Measurements from ENCODE around the gene NDUFA11.

NDUFA11 gene

DNA sequence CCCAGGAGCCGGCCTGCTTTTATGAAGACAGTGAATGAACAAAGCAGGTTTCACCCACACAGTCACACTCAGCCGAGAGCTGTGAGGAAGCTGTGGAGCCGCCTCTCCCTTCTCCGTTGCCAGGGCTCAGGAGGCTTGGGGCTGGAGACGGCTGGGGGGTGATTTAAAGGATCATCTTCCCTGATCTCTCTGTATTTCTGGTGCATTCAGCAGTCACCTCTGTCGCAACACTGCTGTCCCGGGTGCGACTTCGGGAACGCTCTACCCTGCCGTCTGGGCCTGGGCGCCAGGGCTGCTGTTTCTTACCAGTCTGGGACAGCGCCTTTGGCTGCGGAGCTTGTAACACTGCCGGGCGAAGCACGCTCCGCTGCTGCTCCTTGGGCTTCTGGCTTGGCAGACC is 28.6 kb upstream of the NDUFA11 start:
- no peak for DNase-seq

GRCh38 chr19:5931251-5931650 is 27.7 kb upstream of the NDUFA11 start:
- no peak for DNase-seq

GRCh38 chr19:5929625-5930024 is 26.0 kb upstream of the NDUFA11 start:
- DNase-seq = no peak

DNA sequence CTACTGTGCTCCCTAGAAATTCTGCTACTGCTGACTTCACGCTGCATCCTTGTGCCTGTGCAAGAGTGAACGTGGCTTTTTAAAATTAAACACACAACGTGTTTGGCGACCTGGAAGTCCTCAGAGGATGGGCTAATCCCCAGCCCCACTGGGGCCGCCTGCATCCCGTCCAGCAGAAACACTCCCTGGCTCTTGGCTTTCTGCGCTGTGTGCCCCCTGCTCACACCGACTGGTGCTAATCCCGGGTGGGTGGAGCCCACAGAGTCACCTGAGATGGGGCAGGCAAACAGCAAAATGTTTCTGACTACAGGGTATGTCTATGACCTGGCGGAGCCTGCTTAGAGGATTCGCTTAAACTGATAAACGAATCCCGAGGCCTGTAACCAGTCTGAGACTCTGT is 25.6 kb upstream of the NDUFA11 start:
- DNase-seq = no peak

- DNase-seq = no peak
Observed at GRCh38 chr19:5927441-5927821, 23.8 kb upstream of the NDUFA11 start.

- DNase-seq = peak; percentile 56
Observed at GRCh38 chr19:5926641-5927440, 23.3 kb upstream of the NDUFA11 start.

DNA sequence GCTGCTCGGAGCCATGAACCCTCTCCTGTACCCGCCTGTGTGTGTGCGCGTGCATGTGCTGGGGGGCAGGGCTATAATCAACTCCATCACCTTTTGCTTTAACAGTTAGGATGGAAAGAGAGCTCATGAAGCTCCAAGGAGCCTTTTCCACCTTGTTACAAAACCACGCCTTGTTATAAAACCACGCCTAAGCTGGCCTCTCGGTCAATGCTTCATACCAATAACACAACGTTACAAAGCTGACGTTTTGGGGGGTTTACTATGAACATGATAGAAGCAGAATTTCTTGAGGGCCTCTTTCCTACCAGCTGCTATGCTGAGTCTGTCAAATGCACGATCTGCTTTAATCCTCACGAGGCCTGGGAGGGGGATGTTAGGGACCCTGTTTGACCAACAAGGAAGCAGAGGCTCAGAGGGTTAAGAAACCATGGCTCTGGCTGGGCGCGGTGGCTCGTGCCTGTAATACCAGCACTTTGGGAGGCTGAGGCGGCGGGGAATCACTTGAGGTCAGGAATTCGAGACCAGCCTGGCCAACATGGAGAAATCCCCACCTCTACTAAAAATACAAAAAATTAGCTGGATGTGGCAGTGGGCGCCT is 22.3 kb upstream of the NDUFA11 start:
- DNase-seq = no peak

DNA sequence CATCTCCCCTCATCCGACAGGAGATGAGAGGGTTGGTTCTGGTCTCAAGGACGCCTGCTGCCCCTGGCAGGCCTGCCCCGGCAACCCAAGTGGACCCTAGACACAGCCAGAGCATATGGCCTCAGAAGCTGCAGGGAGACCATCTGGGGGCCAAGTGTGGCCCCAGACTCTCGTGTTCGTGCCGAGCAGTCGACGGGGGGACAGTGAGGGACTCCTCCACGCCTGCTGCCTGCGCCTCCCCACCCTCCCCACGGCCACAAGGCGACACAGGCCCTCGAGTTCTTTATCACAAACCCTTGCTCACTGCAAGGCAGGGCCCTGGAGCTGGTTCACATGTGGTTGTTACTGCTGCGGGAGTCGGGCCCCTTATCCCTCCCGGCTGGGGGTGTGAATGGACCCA is 19.8 kb upstream of the NDUFA11 start:
- DNase-seq = no peak

DNA sequence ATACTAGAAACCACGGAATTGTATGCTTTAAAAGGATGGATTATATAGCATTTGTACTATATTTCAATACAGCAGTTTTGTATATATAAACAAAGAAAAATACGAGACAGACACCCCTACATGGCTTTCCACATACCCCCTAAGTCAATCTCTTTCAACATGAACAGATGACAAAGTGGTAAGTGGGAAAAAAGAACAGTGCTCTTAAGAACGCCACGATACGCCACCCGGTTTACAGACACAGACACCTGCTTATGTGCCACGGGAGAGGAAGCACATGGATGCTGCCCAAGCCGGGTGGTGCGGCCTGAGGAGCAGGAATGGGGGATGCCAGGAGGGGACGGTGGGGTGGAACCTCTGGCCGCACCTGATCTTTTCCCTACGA is 18.6 kb upstream of the NDUFA11 start:
- no peak for DNase-seq

DNA sequence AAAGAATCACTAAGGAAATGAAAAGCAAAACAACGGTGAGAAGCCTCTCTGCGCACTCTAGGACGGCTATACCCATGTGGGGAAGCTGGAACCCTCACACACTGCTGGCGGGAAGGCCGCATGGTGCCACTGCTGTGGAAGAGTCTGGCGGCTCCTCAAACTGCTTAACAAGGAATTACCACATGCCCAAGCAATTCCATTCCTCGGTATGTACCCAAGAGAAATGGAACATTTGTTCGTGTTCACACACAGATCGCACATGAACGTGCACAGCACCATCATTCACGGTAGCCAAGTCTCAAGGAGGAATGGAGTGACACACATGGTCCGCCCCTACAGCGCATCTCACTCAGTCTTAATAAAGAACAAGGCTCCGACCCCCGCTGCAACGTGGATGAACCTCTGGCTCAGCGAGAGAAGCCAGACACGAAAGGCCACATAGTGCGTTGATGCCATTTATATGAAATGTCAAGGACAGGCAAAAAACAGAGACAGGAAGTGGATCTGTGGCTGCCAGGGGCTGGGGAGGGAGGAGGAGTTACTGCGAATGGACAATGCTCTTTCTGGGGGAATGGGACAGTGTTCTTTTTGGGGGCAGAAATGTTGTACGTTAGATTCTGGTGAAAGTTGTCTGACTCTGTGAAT is 18.0 kb upstream of the NDUFA11 start:
- no peak for DNase-seq

- no peak for DNase-seq
Observed at GRCh38 chr19:5918463-5919079, 15.0 kb upstream of the NDUFA11 start.

GRCh38 chr19:5917431-5918107 is 14.0 kb upstream of the NDUFA11 start:
- DNase-seq = no peak

DNA sequence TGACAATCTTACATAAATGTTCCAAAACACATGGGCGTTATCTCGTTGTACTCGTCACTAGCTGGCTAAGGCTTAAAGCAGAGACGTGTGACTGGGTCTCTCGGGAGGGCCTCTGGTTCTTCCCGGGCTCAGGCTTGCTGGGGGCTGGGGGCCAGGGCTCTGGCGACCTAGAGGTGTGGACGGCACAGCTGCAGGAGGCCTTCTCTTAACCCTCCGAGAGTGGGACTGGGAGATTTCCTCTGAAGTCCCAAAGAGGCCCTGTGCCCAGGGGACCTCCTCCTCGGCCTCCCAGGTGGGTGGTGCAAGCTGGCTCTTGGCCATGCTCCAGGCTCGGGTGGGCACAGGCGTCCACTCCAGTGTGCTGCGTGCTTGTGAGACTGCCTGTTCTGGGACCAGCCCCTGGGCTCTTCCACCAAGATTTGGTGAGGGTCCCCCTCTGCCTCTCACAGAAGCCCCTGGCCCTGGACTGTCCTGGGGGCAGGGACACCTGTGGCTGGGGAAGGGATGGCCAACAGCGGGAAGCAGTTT is 12.7 kb upstream of the NDUFA11 start:
- DNase-seq = no peak

- DNase-seq = no peak
Observed at GRCh38 chr19:5915782-5916165, 12.2 kb upstream of the NDUFA11 start.

DNA sequence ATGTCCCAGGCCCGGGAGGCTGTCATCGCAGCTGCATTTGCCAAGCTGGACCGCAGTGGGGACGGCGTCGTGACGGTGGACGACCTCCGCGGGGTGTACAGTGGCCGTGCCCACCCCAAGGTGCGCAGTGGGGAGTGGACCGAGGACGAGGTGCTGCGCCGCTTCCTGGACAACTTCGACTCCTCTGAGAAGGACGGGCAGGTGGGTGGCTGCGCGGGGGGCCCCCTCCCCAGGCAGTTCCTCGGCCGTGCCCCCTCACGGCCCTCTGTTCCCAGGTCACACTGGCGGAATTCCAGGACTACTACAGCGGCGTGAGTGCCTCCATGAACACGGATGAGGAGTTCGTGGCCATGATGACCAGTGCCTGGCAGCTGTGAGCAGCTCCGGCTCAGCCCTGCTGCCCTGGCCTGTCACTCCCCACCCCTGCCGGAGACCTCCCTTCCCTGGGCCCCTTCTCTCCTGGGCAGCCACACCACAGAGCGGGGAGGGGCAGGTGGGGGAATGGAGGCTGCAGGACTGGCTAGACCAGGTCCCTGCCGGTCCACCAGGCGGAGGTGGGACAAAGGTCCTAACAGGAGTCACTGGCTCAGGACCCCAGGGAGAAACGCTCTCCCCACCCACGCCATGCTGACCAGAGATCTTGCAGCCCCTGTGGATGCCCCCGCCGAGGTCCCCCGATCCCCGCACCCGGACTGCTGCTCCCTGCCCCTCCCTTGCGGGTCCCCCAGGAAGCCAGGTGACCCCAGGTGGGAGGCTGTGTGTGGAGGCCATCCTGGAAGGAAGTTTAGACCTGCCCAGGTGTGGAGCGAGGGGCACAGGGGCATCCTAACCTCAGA is 11.6 kb upstream of the NDUFA11 start:
- peak; percentile 36 for DNase-seq

DNA sequence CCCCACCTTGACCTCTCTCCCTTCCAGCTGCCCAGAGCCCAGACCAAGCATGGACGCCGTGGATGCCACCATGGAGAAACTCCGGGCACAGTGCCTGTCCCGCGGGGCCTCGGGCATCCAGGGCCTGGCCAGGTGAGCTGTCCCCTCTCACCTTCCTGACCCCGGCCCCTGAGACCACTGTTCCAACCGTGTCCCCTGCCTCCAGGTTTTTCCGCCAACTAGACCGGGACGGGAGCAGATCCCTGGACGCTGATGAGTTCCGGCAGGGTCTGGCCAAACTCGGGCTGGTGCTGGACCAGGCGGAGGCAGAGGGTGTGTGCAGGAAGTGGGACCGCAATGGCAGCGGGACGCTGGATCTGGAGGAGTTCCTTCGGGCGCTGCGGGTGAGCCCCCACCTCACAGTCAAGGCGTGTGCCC is 10.8 kb upstream of the NDUFA11 start:
- DNase-seq = no peak

- no peak for DNase-seq
Observed at GRCh38 chr19:5913739-5914357, 10.3 kb upstream of the NDUFA11 start, which contains the start of gene CAPS. CAPS (plus strand) TSS chr19:5914254; CDS start chr19:5914407, 153 bp downstream.

DNA sequence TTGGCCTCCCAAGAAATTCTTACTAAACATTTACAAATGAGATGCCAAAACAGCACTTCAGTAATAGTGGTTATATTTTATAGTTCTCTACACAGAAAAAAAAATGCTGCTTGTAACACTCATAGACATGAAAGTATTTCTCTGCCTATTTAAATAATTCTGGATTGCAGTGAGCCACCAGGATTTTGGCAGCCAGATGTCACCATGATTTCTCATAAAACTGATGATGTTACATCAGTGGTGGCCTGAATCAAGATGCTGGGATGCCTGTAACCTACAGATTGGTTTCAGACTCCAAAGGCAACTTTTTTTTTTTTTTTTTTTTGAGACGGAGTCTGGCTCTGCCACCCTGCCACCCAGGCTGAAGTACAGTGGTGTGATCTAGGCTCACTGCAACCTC is 7.8 kb upstream of the NDUFA11 start:
- DNase-seq = no peak

- no peak for DNase-seq
Observed at GRCh38 chr19:5910638-5910907, 7.0 kb upstream of the NDUFA11 start.

- no peak for DNase-seq
Observed at GRCh38 chr19:5908773-5909442, 5.3 kb upstream of the NDUFA11 start.

DNA sequence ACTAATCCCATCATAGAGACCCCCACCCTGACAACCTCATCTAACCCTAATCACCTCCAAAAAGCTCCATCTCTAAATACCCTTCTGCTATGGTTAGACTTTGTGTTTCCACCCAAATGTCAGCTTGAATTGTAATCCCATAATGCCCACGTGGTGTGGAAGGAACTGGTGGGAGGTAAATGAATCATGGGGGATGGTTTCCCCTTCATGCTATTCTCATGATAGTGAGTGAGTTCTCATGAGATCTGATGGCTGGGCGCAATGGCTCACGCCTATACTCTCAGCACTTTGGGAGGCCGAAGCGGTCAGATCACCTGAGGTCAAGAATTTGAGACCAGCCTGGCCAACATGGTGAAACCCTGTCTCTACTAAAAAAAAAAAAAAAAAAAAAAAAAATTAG is 3.7 kb upstream of the NDUFA11 start:
- DNase-seq = no peak
